Loucy (cell line): Measurements from ENCODE around the gene SCYL3.

Source experiments
- CTCF ChIP-seq: fragments of 200-600 bp; sonication (generic); conservative IDR thresholded peaks from 2 replicates; pipeline ENCODE4 v1.5.1; 2014; ENCODE audit warnings: mild to moderate bottlenecking, antibody characterized with exemption, low read length
- EZH2phosphoT487 ChIP-seq: fragments of 200-600 bp; IDR thresholded peaks from 2 replicates; pipeline ENCODE4 v1.6.1; 2018; ENCODE audit warnings: antibody characterized with exemption, mild to moderate bottlenecking, moderate library complexity, borderline replicate concordance

GRCh38 chr1:169879034-169879840 is 14.5 kb downstream of the SCYL3 start:
- TF ChIP-seq CTCF (no peak), EZH2phosphoT487 (no peak)
